GM12874 (cell line): ENCODE results near the gene TM7SF2.

Source experiments
- TF ChIP-seq, protein P1 (sequence below): IDR thresholded peaks from 2 replicates; pipeline ENCODE4 v1.5.1; 2011; ENCODE audit warnings: low read depth, mild to moderate bottlenecking, control low read depth, low read length, moderate library complexity; ENCODE audit not compliant: insufficient read depth

TM7SF2 gene

DNA sequence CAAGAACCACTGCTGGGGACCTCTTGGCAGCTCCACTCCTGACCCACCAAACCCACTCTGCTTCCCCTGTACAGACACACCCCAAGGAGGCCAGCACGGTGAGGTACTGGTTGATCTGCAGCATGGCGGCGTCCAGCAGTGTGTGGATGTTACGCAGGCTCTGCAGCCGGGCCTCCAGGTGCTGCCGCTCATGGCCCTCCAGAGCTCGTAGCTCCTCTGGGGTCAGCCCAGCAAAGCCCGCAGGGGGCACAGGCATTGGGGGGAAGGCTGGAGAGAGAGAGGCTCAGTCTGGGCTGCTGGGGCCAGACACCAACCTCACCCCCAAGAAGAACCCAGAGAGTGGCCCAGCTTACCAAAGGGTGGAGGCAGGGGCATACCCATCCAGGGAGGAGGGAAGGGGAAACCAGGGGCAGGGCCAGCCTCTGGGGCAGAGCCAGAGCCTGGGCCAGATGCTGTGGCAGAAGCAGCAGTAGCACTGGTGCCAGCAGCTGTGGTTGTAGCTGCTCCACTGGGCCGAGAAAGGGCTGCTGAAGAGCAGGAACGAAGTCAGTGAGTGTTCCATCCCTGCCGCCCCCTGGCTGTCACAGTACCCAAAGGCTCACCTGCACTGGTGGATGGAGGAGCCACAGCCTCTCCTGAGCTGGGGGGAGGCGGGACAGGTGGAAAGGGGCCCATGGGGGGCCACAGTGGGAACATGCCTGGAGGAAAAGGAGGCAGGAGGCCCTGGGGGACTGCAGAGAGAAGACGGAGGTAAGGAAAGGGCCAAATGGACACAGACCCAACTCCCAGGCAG lies 18.2 kb downstream of the TM7SF2 start:
- TF ChIP-seq, protein P1, sequence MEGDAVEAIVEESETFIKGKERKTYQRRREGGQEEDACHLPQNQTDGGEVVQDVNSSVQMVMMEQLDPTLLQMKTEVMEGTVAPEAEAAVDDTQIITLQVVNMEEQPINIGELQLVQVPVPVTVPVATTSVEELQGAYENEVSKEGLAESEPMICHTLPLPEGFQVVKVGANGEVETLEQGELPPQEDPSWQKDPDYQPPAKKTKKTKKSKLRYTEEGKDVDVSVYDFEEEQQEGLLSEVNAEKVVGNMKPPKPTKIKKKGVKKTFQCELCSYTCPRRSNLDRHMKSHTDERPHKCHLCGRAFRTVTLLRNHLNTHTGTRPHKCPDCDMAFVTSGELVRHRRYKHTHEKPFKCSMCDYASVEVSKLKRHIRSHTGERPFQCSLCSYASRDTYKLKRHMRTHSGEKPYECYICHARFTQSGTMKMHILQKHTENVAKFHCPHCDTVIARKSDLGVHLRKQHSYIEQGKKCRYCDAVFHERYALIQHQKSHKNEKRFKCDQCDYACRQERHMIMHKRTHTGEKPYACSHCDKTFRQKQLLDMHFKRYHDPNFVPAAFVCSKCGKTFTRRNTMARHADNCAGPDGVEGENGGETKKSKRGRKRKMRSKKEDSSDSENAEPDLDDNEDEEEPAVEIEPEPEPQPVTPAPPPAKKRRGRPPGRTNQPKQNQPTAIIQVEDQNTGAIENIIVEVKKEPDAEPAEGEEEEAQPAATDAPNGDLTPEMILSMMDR: no peak

DNA sequence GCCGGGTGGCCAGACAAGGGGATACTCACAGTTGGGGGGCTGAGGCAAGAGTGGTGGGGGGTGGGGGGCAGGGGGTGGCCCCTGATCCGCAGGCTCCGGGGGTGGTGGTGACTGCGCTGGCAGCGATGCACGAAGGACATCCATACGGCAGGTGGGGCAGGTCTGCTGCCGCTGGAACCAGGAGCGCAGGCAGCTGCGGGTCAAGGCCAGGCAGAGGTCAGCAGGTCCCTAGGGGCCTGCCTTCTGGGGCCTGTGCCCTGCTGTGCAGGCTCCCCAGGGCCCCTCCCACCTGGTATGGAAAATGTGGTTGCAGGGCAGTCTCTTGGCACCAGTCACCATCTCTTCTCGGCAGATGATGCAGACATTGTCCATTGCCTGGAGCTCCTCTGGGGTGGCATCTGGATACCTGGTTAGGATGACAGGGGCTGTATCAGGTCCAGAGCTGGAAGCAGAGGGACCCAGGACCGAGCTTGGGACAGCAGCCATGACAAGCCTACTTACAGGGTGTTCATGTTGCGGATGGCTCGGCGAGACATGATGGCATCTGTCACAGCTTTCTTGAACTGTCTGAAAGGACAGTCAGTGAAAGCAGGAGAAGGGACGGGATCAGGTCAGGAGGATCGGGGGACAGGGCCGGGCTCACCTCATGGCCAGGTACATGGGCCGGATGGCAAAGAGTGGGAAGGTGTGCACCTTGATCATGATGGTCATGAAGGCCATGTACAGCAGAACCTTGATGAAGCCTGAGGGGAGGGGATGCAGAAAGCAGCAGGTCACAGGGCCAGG lies 19.2 kb downstream of the TM7SF2 start:
- TF ChIP-seq, protein P1: no peak

DNA sequence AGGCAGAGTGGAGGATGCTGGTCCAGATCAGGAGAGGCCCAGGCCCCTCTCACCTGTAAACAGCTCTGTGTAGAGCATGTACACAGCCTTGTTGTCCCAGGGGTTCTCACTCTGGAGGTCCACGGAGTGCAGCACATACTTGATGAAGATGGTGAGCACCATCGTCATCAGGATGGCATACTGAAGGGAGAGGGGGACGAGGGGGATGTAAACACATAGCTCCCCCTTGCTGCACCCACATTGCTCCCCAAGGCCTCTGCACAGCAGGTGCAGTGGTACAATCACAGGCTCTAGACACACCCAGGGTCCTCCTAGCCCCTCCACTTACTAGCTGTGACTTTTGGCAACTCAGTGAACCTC lies 19.7 kb downstream of the TM7SF2 start:
- TF ChIP-seq, protein P1: no peak

DNA sequence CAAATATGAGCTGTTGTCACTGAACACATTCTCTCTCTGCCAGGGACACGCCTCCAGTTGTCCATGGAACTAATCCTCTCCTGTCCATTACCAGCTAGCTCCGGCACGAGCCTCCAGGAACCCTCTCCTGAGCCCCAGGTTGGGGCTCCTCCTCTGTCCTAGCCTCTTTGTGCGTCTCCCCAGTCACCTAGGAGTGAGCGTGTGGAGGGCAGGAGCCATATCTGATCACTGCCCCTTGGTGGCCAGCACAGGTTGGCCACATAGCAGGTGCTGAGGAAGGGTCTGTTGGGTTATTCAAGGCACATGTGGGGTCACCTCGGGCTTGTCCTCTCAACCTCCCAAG lies 20.2 kb downstream of the TM7SF2 start:
- TF ChIP-seq, protein P1: no peak

DNA sequence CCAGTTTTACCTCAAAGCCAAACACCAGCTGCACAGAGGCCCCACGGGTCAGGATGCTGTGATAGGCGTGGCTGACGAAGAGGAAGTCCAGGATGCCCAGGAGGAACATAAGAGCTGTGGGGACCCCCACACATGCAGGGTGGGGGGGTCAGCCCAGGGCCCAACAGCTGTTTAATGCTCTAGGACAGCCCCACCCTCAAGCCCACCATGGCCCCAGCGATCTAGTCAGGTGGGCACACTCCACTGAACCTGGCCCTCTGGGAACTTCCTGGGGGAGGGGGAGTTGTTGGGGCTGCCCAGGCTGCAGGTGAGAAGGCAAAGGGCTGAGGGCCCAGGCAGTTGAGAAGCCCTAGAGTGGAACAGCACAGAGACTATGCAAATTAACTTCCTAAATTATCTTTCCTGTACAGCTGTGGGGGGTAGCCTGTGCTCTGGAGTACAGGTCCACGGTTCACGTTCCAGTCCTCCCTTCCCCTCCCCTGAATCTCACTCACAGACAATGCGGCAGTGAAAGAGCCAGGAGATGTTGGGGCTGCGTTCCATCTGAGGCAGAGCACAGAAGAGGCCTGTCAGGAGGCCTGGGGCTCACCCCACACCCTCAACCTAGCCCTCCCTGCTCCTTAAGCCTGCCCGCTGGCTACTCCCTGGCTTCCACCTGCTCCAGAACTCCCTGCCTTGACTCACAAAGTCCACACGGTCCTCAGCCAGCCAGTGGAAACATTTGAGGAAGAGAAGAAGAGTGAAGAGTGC lies 20.7 kb downstream of the TM7SF2 start:
- TF ChIP-seq, protein P1: no peak

DNA sequence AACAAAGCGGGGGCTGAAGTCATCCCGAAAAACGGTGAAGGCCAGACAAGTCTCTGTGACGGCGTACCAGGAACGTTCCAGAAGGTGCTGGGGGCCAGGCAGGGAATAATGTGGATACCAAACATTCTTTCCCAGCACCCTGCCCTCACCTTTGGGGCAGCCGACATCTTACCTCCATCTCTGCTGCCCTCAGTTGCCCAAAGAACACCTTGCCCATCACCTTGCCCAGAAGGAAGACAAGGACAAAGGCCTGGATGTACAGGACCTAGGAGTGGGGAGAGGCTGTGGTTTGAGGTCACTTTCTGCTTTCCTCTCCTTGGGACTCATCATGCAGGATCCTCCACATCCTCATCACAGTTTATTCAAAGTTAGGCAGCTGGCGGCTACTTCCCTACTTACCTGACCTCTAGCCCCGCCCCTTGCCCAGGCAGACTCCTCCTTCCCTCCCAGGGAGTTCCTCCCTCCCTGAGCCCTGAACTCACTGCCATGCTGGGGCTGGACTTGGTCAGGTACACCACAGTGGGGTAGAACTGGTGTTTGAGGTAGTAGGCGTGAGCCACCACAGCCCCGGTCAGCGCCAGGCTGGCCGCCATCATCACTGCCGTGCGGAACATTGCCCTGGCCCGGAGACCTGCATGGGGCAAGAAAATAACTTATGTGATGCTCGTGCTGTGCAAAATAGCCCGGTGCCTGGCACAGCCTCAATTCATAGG lies 21.5 kb downstream of the TM7SF2 start:
- TF ChIP-seq, protein P1: no peak

DNA sequence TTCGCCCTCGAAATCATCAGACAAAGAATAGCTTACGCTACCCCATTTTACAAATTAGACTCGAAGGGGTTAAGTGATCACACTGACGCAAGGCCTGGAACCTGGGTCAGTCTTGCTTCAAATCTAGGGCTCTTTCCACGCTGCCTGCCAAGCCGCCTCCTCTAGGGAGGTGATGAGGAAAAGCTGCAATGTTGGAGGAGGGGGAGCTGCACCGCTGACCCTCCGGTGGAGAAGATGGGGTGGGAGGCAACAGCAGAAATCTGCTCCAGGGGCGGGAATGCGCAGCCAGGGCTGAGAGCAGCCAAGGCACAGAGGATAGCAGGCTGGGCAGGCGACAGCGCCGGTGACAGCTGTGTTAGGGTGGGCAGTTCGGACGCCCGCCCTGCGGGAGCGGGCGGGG lies 22.1 kb downstream of the TM7SF2 start:
- TF ChIP-seq, protein P1: no peak
